GM23248 (cell line): ENCODE measurements around the gene CD33.

Experiments used
- EZH2 ChIP-seq: fragments of 200-600 bp; sonication (generic); IDR thresholded peaks from 2 replicates; pipeline ENCODE4 v1.6.1; 2018; ENCODE audit warnings: antibody characterized with exemption, mild to moderate bottlenecking; ENCODE audit not compliant: insufficient read depth, poor library complexity, severe bottlenecking
- EZH2phosphoT487 ChIP-seq: fragments of 200-600 bp; sonication (generic); IDR thresholded peaks from 2 replicates; pipeline ENCODE4 v1.6.1; 2018; ENCODE audit warnings: antibody characterized with exemption, moderate library complexity, mild to moderate bottlenecking, low read depth; ENCODE audit not compliant: insufficient read depth

GRCh38 chr19:51253088-51253806, 28.4 kb downstream of the CD33 start:
- no peak for TF ChIP-seq EZH2
- TF ChIP-seq EZH2phosphoT487, result no peak
